Activated CD8-positive, alpha-beta memory T cell treated with anti-CD3 and anti-CD28 coated beads, Interleukin-2, amount 50 U/mL, for 48 hours (primary cell): ENCODE results near the gene ZNF681.
"Not testable (repeated sequence)": the region's sequence is repeated elsewhere in the genome, so short reads cannot be mapped to it uniquely, and the experiment has no call there.

ENCODE experiments used
- DNase-seq: peaks from one replicate; pipeline ENCODE4 v3.0.0-alpha.2; 2020

ZNF681 gene

DNA sequence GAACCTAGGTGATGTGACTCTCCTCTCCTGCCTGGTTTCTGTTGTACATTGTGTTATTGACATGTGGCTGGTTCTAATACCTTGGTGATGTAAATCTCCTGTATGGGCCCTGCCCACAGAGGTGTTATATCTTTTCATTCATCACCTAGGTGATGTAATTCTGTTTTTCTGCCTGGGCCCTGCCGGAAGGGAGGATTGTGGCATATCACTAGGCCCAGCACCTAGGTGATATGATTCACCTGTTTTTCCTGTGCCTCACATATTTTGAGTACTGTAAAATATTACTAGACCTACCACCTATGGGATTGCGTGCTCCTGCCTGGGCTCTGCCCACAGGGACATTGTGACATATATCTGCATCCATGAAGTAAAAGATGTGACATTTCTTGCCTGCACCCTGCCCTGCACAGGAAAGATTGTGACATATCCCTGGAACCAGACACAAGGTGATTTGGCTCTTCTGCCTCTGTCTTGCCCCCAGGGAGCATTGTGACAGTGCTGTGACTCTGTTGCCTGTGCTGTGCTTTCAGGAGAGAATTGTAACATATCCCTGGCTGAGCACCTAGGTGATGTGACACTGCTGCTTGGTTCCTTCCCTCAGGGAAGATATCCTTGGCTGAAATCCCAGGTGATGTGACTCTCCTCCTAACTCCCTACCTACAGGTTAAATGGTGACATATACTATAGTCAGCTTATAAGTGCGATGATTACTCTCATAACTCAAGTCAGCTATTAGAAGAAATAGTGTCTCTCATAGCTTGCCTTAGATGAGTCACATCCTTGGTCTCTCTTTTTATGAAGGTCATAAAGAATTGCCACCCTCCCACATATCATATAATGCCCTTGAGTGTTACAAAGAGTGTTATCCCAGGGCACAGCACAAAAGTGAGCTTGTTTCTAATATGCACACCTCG is 13.3 kb upstream of the ZNF681 start:
- DNase-seq: no peak

DNA sequence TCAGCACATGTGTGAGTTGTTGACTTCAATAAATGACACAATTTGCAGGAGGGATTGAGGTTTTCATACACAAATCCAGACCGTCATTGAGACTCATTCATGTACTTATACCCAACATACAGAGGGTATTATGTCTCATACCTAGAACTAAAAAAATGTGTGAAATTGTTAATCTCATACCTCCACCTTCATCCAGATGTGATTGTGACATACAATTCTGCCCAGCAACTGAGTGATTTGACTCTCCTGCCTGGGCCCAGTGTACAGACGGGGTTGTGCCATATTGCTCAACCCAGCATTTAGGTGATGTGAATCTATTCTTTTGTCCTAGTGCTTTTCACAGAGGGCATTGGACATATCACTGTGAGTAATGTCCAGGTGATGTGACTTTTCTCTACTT is 12.6 kb upstream of the ZNF681 start:
- no peak for DNase-seq

DNA sequence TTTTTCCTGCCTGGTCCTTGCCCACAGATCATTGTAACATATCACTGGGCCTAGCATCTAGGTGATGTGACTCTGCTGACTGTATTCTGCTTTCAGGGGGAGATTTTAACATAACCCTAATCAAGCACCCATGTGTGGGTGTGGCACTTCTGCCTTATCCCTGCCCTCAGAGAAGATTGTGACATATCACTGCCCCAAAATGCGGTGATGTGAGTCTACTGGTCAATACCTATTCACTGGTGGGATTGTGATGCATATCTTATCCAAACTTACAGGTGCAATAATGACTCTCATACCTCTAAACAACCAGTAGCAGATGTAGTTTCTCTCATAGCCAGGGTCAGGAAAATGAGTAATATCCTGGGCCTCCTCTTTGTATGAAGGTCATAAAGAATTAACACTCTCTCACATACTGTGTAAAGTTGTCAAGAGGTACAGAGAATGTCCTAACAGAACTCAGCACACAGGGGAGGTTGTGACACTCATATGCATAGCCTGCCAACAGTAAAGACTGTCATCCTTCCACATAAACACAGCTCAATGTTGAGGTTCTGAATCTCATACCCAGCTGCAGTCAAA is 12.1 kb upstream of the ZNF681 start:
- no peak for DNase-seq

DNA sequence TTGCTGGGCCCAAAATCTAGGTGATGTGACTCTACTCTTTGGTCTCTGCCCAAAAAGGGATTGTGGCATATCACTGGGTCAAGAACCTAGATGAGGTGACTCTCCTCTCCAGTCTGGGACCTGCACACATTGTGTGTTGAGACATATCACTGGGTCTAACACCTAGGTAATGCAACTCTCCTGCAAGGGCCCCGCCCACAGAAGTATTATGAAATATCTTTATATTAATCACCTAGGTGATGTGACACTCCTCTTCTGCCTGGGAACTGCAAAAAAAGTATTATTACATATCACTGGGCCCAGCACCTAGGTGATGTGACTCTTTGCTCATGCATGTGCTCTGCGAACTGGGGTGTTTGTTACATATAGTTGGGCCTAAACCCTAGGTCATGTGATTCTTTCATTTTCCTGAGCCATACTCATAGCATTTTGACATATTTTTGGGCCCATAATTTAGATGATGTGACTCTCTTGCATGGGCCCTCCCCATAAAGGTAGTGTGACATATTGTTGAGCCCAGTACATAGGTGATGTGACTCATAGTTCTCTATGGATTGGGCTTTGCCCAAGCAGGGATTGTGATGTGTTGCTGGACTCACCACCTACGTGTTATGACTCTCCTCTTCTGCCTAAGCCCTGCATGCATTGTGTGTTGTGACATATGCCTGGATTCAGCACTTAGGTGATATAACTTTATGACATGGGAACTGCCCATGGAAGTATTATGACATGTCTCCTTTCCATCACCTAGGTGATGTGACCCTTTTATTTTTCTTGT is 11.2 kb upstream of the ZNF681 start:
- DNase-seq: no peak

DNA sequence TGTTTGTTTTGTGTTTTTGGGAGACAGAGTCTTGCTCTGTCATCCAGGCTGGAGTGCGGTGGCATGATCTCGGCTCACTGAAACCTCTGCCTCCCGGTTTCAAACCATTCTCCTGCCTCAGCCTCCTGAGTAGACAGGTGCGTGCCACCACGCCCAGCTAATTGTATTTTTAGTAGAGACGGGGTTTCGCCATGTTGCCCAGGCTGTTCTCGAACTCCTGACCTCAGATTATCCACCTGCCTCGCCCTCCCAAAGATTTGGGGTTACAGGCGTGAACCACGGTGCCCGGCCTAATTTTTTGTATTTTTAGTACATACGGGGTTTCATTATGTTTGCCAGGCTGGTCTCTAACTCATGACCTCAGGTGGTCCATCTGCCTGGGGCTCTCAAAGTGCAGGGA is 8.3 kb upstream of the ZNF681 start:
- DNase-seq: no peak

DNA sequence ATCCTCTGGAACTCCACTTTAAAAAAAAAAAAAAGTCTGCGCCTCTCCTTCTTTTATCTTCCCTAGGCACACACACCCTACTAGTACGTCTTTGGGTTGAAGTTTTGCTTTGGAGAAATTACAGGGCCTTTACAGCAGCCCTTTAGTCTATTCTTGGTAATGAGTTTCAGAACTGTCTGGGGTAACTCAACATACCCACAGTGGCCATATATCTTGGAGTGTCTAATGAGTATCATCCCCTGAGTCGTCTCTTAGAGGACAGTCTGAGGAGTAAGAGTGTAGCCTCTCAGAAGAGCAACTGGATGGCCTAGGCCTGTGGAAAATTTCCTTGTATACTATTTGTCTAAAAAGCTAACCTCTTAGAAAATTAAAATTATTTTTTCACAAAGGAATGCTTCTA is 6.1 kb upstream of the ZNF681 start:
- DNase-seq: no peak

DNA sequence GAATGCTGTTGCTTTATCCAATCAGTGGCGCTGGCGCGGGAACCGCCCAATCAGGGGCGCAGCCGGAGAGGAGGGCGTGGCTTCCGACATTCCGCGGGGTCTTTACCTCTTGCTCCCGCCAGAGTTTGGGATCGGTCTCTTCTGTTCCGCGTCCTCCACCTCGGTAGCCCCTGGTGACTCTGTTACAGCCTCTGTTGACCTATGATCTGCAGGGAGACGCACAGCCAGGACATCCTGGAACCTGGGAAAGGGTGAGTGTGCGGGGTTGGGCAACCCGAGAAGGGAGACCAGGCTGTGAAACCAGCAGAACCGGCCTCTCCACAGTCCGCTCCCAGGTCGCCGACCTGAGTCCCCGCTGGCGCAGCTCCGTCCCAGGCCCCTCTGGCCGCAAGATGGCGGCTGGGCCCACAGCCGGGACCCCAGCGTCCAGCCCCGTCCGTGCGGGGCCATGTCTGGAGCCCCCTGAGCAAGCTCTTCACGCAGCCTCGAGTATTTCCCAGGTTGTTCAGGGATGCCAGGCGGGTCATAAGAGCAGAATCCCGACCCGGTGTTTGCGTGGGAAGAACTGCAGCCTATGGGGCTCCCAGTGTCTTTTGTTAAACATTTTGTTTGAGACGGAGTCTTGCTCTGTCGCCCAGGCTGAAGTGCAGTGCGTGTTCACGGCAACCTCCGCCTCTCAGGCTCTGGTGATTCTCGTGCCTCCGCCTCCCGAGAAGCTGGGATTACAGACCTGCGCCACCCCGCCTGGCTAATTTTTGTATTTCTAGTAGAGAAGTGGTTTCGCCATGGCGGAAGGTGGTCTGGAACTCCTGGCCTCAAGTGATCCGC is 4.4 kb upstream of the ZNF681 start:
- peak; percentile 88 for DNase-seq

DNA sequence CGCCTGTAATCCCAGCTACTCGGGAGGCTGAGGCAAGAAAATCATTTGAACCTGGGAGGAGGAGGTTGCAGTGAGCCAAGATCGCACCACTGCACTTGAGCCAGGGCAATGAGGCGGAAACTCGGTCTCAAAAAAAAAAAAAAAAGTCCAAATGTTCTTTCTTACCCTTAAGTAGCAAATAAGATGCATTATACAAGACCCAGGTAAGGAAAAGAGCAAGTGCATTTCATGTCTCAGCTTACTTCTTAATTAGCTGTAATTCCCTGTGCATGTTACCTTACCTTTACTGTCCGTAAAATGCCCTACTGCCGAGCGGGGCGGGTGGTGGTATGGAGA is 3.8 kb upstream of the ZNF681 start:
- no peak for DNase-seq

DNA sequence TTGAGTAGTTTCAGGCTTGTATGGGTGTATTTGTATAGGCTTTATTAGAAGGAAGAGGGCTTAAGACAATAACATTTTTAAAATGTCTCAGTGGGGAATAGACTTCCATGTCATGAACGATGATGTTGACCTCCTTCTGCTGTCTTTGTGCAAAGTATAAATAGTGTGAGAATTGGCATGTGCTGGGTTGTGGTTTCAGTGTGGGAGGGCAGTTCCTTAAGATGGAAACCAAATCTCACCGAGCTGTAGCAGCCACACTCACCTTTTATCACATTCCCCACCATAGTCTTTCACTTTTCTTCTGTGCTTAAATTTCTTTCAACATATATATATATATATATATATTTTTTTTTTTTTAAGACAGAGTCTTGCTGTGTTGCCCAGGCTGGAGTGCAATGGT is 1.6 kb upstream of the ZNF681 start:
- not testable (repeated sequence) for DNase-seq

DNA sequence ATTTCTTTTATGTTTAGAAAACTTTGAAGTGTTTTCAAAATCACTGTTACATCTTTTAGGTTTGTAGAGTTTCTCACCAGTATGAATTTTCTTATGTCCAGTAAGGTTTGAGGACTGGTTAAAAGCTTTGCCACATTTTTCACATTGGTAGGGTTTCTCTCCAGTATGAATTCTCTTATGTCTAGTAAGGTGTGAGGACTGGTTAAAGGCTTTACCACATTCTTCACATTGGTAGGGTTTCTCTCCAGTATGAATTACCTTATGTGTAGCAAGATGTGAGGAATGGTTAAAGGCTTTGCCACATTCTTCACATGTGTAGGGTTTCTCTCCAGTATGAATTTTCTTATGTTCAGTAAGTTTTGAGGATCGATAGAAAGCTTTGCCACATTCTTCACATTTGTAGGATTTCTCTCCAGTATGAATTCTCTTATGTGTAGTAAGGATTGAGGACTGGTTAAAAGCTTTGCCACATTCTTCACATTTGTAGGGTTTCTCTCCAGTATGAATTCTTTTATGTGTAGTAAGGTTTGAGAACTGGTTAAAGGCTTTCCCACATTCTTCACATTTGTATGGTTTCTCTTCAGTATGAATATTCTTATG is 15.0 kb downstream of the ZNF681 start:
- not testable (repeated sequence) for DNase-seq

DNA sequence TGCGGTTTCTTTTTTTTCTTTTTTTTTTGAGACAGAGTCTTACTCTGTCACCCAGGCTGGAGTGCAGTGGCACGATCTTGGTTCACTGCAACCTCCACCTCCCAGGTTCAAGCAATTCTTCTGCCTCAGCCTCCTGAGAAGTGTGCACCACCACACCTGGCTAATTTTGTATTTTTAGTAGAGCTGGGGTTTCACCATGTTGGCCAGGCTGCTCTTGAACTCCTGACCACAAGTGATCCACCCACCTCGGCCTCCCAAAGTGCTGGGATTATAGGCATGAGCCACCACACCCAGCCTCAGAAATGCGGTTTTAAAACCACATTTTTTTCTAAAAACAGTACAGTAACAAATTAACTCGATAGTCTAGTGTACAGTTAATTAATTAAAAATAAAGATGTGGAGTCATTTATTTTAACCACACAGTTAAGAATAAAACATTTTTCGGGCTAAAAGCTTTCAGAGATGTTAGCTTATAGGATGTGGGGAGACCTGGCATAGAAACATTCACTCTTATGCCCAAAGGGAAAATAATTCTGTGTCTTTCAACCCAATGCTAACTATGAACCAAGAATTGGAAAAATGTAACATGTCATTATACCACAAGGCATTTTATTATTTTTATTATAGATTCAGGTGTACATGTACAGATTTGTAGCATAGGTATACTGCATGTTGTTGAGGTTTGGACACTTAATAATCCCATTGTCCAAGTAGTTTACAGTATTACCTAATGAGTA is 27.8 kb downstream of the ZNF681 start:
- DNase-seq: not testable (repeated sequence)

DNA sequence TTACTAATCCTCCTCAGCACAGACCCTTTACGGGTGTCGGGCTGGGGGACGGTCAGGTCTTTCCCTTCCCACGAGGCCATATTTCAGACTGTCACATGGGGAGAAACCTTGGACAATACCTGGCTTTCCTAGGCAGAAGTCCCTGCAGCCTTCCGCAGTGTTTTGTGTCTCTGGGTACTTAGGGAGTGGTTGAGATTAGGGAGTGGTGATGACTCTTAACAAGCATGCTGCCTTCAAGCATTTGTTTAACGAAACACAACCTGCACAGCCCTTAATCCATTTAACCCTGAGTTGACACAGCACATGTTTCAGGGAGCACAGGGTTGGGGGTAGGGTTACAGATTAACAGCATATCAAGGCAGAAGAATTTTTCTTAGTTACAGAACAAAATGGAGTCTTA is 34.5 kb downstream of the ZNF681 start:
- DNase-seq: not testable (repeated sequence)

DNA sequence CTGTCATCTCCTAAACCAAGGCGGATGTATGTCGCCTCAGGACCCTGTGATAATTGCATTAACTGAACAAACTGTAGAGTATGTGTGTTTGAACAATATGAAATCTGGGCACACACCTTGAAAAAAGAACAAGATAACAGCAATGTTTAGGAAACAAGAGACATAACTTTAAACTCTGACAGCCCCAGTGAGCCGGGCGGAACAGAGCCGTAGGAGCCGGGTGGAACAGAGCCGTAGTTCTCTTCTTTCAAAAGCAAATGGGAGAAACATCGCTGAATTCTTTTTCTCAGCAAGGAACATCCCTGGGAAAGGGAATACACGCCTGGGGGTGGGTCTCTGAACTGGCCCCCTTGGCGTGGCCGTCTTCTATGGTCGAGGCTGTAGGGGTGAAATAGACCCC is 39.9 kb downstream of the ZNF681 start:
- DNase-seq: no peak

DNA sequence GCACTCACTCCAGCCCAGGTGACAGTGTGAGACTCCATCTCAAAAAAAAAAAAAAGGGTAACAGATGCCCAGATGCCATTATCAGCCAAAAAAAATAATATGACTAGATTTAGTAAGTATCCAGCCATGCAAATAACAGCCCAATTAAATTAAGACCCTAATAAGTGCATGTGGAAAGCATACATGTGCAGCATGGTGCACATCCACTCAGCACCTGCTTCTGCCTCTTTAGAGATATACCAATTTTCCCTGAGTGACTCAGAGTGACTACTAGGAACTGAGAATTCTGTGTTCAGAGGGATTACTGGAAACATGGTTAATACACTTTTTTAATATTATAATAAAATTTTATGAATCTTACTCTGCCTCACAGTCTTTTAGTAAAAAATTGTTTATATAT is 41.9 kb downstream of the ZNF681 start:
- DNase-seq: no peak

DNA sequence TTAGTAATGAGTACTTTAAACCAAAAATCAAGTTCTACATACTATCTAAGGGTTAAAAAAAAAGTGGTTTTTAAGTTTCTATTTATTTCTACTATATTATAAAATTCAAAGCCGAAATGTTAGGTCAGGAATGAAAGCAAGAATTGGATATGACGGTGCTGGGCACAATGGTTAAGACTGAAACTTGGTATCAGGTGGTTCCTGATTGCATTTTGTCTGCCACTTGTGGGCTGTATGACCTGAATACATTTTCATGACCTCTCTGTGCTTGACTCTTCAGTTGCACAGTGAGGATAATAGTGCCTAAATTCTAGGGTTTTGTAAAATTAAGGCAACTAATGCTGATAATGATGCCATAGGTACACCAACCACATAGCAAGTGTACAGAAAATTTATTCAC is 49.3 kb downstream of the ZNF681 start:
- no peak for DNase-seq

DNA sequence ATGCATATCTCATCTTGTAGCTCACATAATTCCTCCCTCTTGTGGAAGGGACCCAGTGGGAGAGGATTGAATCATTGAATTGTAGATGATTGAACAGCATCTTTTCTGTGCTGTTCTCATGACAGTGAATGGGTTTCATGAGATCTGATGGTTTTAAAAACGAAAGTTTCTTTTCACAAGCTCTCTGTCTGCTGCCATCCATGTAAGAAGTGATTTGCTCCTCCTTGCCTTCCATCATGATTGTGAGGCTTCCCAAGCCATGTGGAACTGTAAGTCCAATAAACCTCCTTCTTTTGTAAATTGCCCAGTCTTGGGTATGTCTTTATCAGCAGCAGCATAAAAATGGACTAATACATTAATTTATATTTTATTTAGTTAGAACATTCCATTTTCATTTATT is 52.0 kb downstream of the ZNF681 start:
- DNase-seq: no peak

DNA sequence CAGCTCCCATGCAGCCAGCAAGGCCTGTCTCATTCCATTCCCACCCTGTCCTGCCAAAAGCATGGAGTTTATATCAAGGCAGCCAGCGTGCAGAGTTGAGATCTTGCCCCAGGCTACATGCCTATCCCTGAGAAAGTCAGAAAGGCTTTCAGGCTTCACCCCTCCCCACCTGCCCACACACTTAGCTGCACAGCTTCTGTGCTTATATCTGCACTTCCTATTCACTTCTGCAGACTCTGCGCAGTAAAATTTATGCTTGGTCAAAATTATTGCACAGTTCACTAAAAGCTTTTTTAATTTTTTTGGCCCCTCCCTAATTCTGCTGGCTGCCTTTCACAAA is 59.2 kb downstream of the ZNF681 start:
- no peak for DNase-seq

DNA sequence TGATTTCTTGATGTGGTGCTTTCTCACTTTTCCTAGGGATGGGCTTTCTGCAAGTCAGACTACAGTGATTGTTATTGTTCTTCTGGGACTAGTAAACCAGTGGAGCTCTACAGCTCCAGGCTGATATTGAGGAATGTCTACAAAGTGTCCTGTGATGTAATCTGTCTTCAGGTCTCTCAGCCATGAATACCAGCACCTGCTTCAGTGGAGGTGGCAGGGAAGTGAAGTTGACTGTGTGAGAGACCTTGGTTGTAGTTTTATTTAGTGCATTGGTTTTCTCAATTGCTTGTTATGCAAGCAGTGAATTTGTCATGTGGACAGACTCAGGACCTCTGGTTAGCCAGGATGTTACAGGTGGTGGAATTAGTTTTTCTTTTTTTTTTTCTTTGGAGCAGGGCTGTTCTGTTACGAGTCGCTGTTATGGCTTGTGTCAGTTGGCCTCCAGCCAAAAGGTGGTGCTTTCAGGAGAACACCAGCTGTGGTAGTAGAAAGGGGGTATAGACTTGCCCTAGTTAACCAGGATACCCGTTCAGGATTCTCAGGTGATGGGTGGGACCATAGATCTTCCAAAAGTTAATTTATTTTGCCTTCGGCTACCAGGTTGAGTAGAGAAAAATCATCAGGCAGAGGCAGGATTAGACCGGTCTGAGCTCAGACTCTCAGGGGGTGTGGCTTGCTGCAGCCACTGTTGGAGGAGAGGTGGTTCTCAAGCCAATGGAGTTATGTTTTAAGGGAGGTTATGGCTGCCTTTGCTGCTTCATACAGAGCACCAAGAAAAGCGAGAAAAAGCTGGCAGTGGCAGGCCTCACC is 59.8 kb downstream of the ZNF681 start:
- no peak for DNase-seq

DNA sequence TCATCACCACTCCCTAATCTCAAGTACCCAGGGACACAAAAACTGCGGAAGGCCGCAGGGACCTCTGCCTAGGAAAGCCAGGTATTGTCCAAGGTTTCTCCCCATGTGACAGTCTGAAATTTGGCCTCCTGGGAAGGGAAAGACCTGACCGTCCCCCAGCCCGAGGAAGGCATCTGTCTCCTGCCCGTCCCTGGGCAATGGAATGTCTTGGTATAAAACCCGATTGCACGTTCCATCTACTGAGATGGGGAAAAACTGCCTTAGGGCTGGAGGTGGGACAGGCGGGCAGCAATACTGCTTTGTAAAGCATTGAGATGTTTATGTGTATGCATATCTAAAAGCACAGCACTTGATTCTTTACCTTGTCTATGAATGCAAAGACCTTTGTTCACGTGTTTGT is 65.8 kb downstream of the ZNF681 start:
- not testable (repeated sequence) for DNase-seq
